ENCODE data around the gene CASP12.

Gene CASP12

GRCh38 chr11:104926771-104927611 is 28.7 kb upstream of the CASP12 start:
- DNase-seq (ENCODE audit: low read depth) = no peak
- no peak for TF ChIP-seq CTCF (IDR thresholded peaks at IDR 0.05; ENCODE audit: low read length, missing control alignments)
- H3K4me3 ChIP-seq (replicated peaks; ENCODE audit: low read depth, low read length) = no peak overlapping the region

GRCh38 chr11:104925850-104926249 is 27.6 kb upstream of the CASP12 start:
- no peak for TF ChIP-seq CTCF (IDR thresholded peaks at IDR 0.05; ENCODE audit: low read length, missing control alignments)
- no peak overlapping the region for H3K4me3 ChIP-seq (replicated peaks; ENCODE audit: low read depth, low read length)
- no peak for DNase-seq (ENCODE audit: low read depth)

- TF ChIP-seq CTCF (IDR thresholded peaks at IDR 0.05; ENCODE audit: low read length, missing control alignments) = no peak
- H3K4me3 ChIP-seq (replicated peaks; ENCODE audit: low read depth, low read length) = peak overlapping the region; percentile 55
- DNase-seq (ENCODE audit: low read depth) = peak; percentile 90
Measured at GRCh38 chr11:104918113-104918824, 20.0 kb upstream of the CASP12 start.

- DNase-seq (ENCODE audit: low read depth) = no peak
- no peak for TF ChIP-seq CTCF (IDR thresholded peaks at IDR 0.05; ENCODE audit: low read length, missing control alignments)
- peak overlapping the region; percentile 55 for H3K4me3 ChIP-seq (replicated peaks; ENCODE audit: low read depth, low read length)
Measured at GRCh38 chr11:104917271-104918112, 19.2 kb upstream of the CASP12 start.

GRCh38 chr11:104916442-104916841 is 18.2 kb upstream of the CASP12 start:
- H3K4me3 ChIP-seq (replicated peaks; ENCODE audit: low read depth, low read length) = no peak overlapping the region
- TF ChIP-seq CTCF (IDR thresholded peaks at IDR 0.05; ENCODE audit: low read length, missing control alignments) = no peak
- DNase-seq (ENCODE audit: low read depth) = no peak

GRCh38 chr11:104912102-104912501 is 13.8 kb upstream of the CASP12 start:
- no peak for DNase-seq (ENCODE audit: low read depth)
- H3K4me3 ChIP-seq (replicated peaks; ENCODE audit: low read depth, low read length) = no peak overlapping the region

More at GRCh38 chr11:104912102-104912501, 13.8 kb upstream of the CASP12 start:
- no peak for TF ChIP-seq CTCF (IDR thresholded peaks at IDR 0.05; ENCODE audit: low read length, missing control alignments)

All from fibroblast of pulmonary artery (primary cell).